Measurements from ENCODE around the gene WDR46.

Gene WDR46, protein sequence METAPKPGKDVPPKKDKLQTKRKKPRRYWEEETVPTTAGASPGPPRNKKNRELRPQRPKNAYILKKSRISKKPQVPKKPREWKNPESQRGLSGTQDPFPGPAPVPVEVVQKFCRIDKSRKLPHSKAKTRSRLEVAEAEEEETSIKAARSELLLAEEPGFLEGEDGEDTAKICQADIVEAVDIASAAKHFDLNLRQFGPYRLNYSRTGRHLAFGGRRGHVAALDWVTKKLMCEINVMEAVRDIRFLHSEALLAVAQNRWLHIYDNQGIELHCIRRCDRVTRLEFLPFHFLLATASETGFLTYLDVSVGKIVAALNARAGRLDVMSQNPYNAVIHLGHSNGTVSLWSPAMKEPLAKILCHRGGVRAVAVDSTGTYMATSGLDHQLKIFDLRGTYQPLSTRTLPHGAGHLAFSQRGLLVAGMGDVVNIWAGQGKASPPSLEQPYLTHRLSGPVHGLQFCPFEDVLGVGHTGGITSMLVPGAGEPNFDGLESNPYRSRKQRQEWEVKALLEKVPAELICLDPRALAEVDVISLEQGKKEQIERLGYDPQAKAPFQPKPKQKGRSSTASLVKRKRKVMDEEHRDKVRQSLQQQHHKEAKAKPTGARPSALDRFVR

GRCh38 chr6:33288921-33289783 lies at the start of gene WDR46, which contains the start of gene PFDN6:
WDR46 (minus strand) TSS chr6:33289239; CDS start chr6:33289170, 69 bp downstream.
PFDN6 (plus strand) TSS chr6:33289601; CDS start chr6:33289857, 256 bp downstream.
- DNase-seq (ENCODE audit: low spot score): peak; percentile 93

DNA sequence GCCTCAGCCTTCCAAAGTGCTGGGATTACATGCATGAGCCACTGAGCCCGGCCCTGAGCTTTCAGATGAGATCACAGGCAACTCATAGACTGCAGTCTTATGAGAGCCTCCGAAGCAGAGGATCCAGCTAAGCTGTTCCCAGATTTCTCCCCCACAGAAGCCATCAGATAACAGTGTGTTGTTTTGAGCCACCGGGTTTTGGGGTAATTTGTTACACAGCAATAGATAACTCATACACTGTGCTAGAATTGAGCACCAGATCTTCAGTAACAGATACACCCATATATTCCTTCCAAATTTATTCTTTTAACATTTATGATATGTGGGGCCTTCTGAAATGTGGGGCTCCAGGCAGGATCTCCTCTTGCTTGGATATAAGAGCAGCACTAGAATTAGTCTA lies 47.5 kb upstream of the WDR46 start:
- no peak for DNase-seq (ENCODE audit: low spot score)

GRCh38 chr6:33335916-33336315 lies 46.9 kb upstream of the WDR46 start:
- DNase-seq (ENCODE audit: low spot score): no peak

- DNase-seq (ENCODE audit: low spot score): no peak
Observed at GRCh38 chr6:33333666-33334065, 44.6 kb upstream of the WDR46 start.

GRCh38 chr6:33330736-33331135 lies 41.7 kb upstream of the WDR46 start:
- no peak for DNase-seq (ENCODE audit: low spot score)

DNA sequence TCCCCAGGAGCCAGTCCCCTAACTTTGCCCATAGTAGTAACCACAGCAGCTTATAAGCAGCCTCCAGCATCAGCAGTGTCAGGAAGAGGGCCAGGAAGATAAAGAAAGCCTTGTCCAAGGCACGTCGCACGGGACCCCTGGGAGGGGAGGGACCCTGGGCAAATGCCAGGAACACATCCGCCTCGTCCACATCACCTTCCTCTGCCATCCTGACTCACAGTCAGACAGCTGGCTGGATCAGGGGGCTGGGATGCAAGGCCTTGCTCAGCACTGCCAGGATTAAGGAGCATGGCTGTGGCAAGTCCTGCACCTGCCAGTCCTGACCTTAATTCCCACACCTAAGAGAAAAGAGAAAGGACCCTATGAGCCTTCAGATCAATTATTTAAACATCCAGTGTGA lies 40.0 kb upstream of the WDR46 start:
- DNase-seq (ENCODE audit: low spot score): no peak

GRCh38 chr6:33324125-33324524 lies 35.1 kb upstream of the WDR46 start:
- no peak for DNase-seq (ENCODE audit: low spot score)

GRCh38 chr6:33323623-33323948 lies 34.5 kb upstream of the WDR46 start:
- no peak for DNase-seq (ENCODE audit: low spot score)

- no peak for DNase-seq (ENCODE audit: low spot score)
Observed at GRCh38 chr6:33321227-33321626, 32.2 kb upstream of the WDR46 start.

GRCh38 chr6:33320315-33321181 lies 31.5 kb upstream of the WDR46 start:
- DNase-seq (ENCODE audit: low spot score): no peak

GRCh38 chr6:33319939-33320314 lies 30.9 kb upstream of the WDR46 start:
- no peak for DNase-seq (ENCODE audit: low spot score)

GRCh38 chr6:33318426-33319073 lies 29.5 kb upstream of the WDR46 start:
- DNase-seq (ENCODE audit: low spot score): no peak

GRCh38 chr6:33317669-33318425 lies 28.8 kb upstream of the WDR46 start, which contains the start of gene ZBTB22:
ZBTB22 (minus strand) TSS chr6:33317744; CDS start chr6:33316916, 828 bp downstream.
- DNase-seq (ENCODE audit: low spot score): peak; percentile 99

DNA sequence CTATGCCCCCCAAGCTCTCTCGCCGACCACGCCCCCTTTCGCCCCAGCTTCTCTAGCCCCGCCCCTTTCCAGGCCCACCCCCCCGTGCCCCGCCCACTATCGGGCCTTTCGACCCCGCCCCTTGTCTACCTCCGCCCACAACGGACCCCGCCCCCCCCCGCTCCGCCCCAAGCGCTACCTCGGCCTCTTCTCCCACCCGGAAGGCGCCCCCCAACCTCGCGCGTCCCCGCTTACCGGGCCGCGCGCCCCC lies 28.3 kb upstream of the WDR46 start:
- peak; percentile 80 for DNase-seq (ENCODE audit: low spot score)

DNA sequence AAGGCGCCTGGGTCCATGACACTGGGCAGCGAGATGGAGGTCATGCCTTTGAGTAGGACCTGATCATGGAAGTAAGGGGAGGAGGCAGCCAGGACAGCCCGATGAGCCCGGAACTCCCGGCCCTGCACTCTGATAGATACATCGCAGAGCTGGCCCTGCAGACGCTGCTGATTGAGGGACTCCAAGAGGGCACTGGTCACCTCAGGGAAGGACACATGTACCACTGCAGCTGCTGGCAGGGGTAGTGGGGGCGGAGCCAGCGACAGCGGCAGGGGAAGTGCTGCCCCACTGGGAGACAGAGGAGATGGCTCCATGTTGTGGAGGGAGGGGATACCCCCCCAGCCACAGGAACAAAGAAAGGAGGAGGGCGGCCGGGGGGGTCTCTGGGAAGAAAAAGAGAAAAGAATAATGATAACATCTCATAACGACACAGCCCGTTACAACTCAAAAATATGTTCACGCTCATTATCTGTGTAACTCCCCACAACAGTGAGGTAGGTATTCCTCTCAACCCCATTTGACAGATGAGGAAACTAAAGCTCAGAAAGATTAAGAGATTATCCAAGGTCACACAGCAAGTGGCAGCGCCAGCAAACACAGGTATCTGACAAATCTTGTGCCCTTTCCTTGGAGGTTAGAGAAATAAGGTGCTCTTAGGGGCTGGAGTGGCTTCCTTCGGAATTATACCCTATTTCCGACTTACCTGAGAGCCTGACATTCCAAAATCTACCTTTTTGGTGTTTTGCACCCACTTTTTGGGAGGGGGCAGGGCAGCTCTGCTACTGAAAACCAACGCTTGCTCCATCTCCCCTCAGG lies 27.8 kb upstream of the WDR46 start:
- DNase-seq (ENCODE audit: low spot score): no peak

DNA sequence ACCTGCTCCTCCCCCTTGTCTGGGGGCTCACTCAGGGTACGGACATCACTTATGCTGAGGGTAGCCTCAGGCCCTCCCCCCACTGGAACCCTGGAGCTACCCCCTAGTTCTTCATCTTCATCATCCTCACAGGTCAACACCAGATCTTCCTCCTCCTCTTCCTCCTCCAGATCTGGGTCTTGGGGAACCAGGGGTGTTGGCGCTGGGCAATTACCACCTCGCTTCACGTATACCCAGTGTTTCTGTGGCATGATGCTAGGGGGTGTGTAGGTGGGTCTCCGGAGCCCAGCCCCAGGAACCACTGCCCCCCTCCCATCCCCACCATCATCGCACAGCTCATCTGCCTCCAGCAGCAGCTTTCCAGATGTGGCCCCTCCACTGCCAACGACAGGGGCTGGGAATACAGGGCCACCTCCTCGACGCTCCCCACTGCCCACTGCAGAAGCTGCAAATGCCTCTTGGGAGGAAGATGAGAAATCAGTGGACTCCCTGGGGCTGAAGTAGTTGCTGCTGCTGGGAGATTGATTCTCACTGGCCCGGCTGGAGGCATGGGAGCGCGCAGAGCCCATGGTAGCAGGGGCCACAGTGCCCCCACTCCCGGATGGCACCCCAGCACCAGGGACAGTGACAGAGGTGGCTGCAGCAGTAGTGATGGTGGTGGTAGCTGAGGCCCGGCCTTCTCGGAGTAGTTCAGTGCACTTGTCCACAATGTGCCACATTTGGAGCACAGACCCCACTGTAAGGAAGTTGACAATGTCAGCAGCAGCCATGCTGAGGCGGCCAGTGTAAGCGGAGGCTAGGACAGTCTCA lies 27.0 kb upstream of the WDR46 start:
- DNase-seq (ENCODE audit: low spot score): no peak

- peak; percentile 59 for DNase-seq (ENCODE audit: low spot score)
Observed at GRCh38 chr6:33314943-33315792, 26.1 kb upstream of the WDR46 start.

DNA sequence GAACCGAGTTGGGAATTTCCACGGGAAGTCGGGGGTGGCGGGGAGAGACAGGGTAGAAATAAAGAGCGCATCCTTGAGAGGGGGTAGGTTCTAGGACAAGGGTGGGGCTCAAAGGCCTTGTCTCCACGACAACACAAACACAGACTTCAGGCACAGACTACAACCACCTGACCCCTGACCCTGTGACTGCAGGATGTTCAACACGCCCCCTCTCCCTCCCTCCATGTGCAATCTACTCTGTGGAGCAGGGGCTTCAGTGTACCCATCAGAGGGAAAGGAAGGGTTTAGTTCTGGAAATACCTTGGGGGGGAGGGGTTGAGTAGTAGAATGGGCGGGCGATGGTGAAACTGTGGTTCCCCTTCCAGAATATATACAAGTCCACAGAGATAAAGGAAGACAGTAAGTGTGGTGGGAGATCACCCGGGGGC lies 25.5 kb upstream of the WDR46 start:
- DNase-seq (ENCODE audit: low spot score): peak; percentile 58

Measured in hematopoietic multipotent progenitor cell treated with erythropoietin and hydrocortisone succinate and interleukin-3 and kit ligand, for 15 days (in vitro differentiated cells).